Smooth muscle cell (in vitro differentiated cells): ENCODE measurements around the gene ITGA1. TPM values are rescaled to one million over a fixed set of nuclear protein-coding genes. Genes with fewer than 3 reads are reported as not detected.

Experiments
- DNase-seq: peaks from one replicate; lab custom pipeline; 2025; ENCODE audit not compliant: unreplicated experiment; lab: John Stamatoyannopoulos, UW
- H2AFZ ChIP-seq: fragments of 200-600 bp; sonication (generic); 2 replicates; pipeline ENCODE4 v1.6.0; 2016; ENCODE audit warnings: antibody characterized with exemption, low read depth, mild to moderate bottlenecking
- H3F3A ChIP-seq: fragments of 200-600 bp; sonication (generic); 2 replicates; pipeline ENCODE4 v1.6.0; 2017; ENCODE audit warnings: antibody characterized with exemption, low read depth
- H3K27ac ChIP-seq: fragments of 200-600 bp; sonication (generic); 2 replicates; pipeline ENCODE4 v1.5.1; 2016; ENCODE audit warnings: low read depth, mild to moderate bottlenecking
- H3K27me3 ChIP-seq: fragments of 200-600 bp; sonication (generic); 2 replicates; pipeline ENCODE4 v1.6.1; 2016; ENCODE audit warnings: low read depth, mild to moderate bottlenecking
- H3K36me3 ChIP-seq: fragments of 200-600 bp; sonication (generic); 2 replicates; pipeline ENCODE4 v1.5.1; 2016; ENCODE audit warnings: low read depth
- H3K4me1 ChIP-seq: fragments of 200-600 bp; sonication (generic); 2 replicates; pipeline ENCODE4 v1.5.1; 2016; ENCODE audit warnings: low read depth
- H3K4me2 ChIP-seq: fragments of 200-600 bp; sonication (generic); 2 replicates; pipeline ENCODE4 v1.6.0; 2016; ENCODE audit warnings: mild to moderate bottlenecking
- H3K4me3 ChIP-seq: fragments of 200-600 bp; sonication (generic); 2 replicates; pipeline ENCODE4 v1.5.1; 2016; ENCODE audit warnings: mild to moderate bottlenecking
- H3K79me2 ChIP-seq: fragments of 200-600 bp; sonication (generic); 2 replicates; pipeline ENCODE4 v1.6.0; 2016; ENCODE audit warnings: low read depth, mild to moderate bottlenecking
- H3K9ac ChIP-seq: fragments of 200-600 bp; sonication (generic); 2 replicates; pipeline ENCODE4 v1.6.0; 2016; ENCODE audit warnings: low read depth
- H3K9me3 ChIP-seq: fragments of 200-600 bp; sonication (generic); replicated peaks from 2 replicates; pipeline ENCODE4 v1.5.1; 2016; ENCODE audit warnings: low read depth
- H4K20me1 ChIP-seq: fragments of 200-600 bp; sonication (generic); 2 replicates; pipeline ENCODE4 v1.6.0; 2016; ENCODE audit warnings: low read depth
- CTCF ChIP-seq: fragments of 200-600 bp; sonication (generic); IDR thresholded peaks from 2 replicates; pipeline ENCODE4 v1.5.1; 2017; ENCODE audit warnings: borderline replicate concordance, mild to moderate bottlenecking, antibody characterized with exemption; ENCODE audit not compliant: insufficient read depth, poor library complexity, severe bottlenecking
- WGBS: methylation state at CpG from one replicate; pipeline ENCODE4 v1.1.7; 2016; ENCODE audit warnings: low lambda C conversion rate; 5-methylcytosine and 5-hydroxymethylcytosine counted together
- polyA plus RNA-seq: library from polyadenylated mRNA; unstranded; fragments of >200 nt; fragmentation: Nextera tagmentation; extraction: Ambion mirVana; gene quantifications from 2 replicates; pipeline ENCODE4 v1.2.1, GENCODE V29; 2016
- total RNA-seq: library from RNA; depleted of rRNA; stranded (reverse); fragments of >200 nt; gene quantifications from 2 replicates; pipeline ENCODE4 v1.2.3, GENCODE V29; 2014

ITGA1 gene
- total and polyA plus RNA-seq, 2 experiments from 2014 or later = 85.2 to 250 TPM

- 28% methylated on average over 2 of the region's 2 CpGs for WGBS
- no peak for TF ChIP-seq CTCF
- Histone ChIP-seq H4K20me1 (no peaks in the 10 kb centered on the region), H3K79me2 (peaks cover 9% of the 10 kb centered on the region), H3K4me1 (peaks cover 22% of the 10 kb centered on the region), H2AFZ (no peak overlapping the region), H3K4me2 (peak overlapping the region; percentile 19), H3K27me3 (no peaks in the 10 kb centered on the region), H3K9ac (no peak overlapping the region), H3F3A (peaks cover 16% of the 10 kb centered on the region), H3K9me3 (no peaks in the 10 kb centered on the region), H3K36me3 (no peaks in the 10 kb centered on the region), H3K27ac (peak overlapping the region; percentile 95), H3K4me3 (no peak overlapping the region)
- DNase-seq = no peak
Observed at GRCh38 chr5:52867809-52868208, 80.1 kb downstream of the ITGA1 start.

- TF ChIP-seq CTCF = no peak
- no peak overlapping the region for H3K9ac ChIP-seq
- no peaks in the 10 kb centered on the region for H4K20me1 ChIP-seq
- no peak overlapping the region for H3K4me2 ChIP-seq
- DNase-seq = no peak
- H3K9me3 ChIP-seq = no peaks in the 10 kb centered on the region
- peaks cover 22% of the 10 kb centered on the region for H3K4me1 ChIP-seq
- H3K27ac ChIP-seq = peak overlapping the region; percentile 95
- H3K36me3 ChIP-seq = no peaks in the 10 kb centered on the region
- H3K79me2 ChIP-seq = peaks cover 8% of the 10 kb centered on the region
- peaks cover 16% of the 10 kb centered on the region for H3F3A ChIP-seq
- H3K4me3 ChIP-seq = no peak overlapping the region
- no peaks in the 10 kb centered on the region for H3K27me3 ChIP-seq
- no peak overlapping the region for H2AFZ ChIP-seq
- 92% methylated on average over 2 of the region's 2 CpGs for WGBS
Observed at GRCh38 chr5:52868417-52868816, 80.7 kb downstream of the ITGA1 start.

- no peak overlapping the region for H3K4me3 ChIP-seq
- peaks cover 14% of the 10 kb centered on the region for H3K4me1 ChIP-seq
- no peaks in the 10 kb centered on the region for H3K27me3 ChIP-seq
- WGBS = 38% methylated on average over 4 of the region's 4 CpGs
- TF ChIP-seq CTCF = no peak
- peak overlapping the region; percentile 41 for H3K4me2 ChIP-seq
- no peaks in the 10 kb centered on the region for H3K9me3 ChIP-seq
- DNase-seq = no peak
- peaks cover 8% of the 10 kb centered on the region for H3K79me2 ChIP-seq
- H3K9ac ChIP-seq = no peak overlapping the region
- no peaks in the 10 kb centered on the region for H4K20me1 ChIP-seq
- H3K36me3 ChIP-seq = no peaks in the 10 kb centered on the region
- peak overlapping the region; percentile 95 for H3K27ac ChIP-seq
- H2AFZ ChIP-seq = no peak overlapping the region
- H3F3A ChIP-seq = peaks cover 10% of the 10 kb centered on the region
Observed at GRCh38 chr5:52869391-52869790, 81.7 kb downstream of the ITGA1 start.

- Histone ChIP-seq H4K20me1 (no peaks in the 10 kb centered on the region), H3K9me3 (no peaks in the 10 kb centered on the region), H2AFZ (no peak overlapping the region), H3K36me3 (no peaks in the 10 kb centered on the region), H3K79me2 (peaks cover 5% of the 10 kb centered on the region), H3K9ac (no peak overlapping the region), H3K27ac (peak overlapping the region; percentile 95), H3K4me1 (peaks cover 13% of the 10 kb centered on the region), H3K4me2 (peak overlapping the region; percentile 41), H3F3A (peaks cover 14% of the 10 kb centered on the region), H3K4me3 (no peak overlapping the region), H3K27me3 (no peaks in the 10 kb centered on the region)
- 5% methylated on average over 1 of the region's 1 CpG for WGBS
- no peak for TF ChIP-seq CTCF
- DNase-seq = no peak
Observed at GRCh38 chr5:52870448-52870847, 82.7 kb downstream of the ITGA1 start.
